ENCODE results near the gene TNFRSF11A.

TNFRSF11A gene

DNA sequence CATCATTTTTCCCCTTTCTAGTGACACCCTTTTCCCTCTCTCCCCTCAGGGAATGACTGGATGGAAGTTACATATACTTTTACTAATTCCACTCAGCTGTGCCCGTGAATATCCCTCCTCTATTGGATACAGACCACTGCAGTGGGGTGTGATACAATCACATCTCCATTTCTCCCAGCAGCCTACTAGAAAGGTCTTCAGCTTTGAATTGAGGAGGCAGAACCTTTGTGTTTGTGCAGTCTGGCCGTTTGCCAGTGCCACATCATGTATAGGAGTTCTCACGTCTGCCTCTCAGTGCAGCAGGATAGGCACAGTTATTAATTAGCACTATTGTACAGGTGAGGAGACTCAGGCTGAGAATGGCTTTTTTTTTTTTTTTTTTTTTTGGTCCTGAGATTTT lies 16.4 kb downstream of the TNFRSF11A start:
- DNase-seq (ENCODE audit: low read depth in 1 of 2, low spot score in 1 of 2) = no peak

DNA sequence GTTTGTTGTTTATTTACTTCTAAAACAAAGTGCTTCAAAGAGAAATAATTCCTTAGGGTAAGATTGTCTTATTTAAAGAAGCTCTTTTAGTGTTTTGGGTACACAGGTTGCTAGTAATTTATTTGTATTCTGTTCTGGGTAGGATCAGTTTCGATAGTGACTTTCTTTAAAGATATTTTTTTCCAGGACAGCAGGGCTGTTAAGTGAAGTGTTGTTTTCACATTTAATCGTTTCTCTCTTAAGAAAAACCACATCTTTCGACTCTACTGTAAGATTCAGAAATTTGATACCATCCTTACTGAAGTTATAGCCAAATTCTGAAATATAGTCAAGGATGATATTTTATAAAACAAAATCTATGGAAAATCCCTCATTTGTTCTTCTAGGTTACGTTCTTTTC lies 17.8 kb downstream of the TNFRSF11A start:
- no peak for DNase-seq (ENCODE audit: low read depth in 1 of 2, low spot score in 1 of 2)

DNA sequence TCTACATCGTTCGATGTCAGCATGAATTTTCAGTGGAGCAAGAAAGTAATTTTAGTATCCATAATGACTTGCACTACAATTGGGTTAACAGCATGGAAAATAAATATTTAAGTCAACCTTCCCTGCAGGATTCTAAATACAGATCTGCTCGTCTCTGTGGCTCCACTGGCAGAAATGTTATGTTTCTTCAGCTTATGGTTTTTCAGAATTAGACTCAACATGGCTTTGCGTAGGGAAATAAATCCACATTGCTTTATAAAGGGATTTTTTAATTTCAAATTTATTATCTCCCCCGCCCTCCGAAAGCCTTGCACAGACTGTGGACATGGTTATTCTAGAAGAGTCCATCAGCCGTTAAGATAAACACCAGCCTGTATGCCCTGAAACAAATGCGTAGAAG lies 18.2 kb downstream of the TNFRSF11A start:
- DNase-seq (ENCODE audit: low read depth in 1 of 2, low spot score in 1 of 2) = no peak

DNA sequence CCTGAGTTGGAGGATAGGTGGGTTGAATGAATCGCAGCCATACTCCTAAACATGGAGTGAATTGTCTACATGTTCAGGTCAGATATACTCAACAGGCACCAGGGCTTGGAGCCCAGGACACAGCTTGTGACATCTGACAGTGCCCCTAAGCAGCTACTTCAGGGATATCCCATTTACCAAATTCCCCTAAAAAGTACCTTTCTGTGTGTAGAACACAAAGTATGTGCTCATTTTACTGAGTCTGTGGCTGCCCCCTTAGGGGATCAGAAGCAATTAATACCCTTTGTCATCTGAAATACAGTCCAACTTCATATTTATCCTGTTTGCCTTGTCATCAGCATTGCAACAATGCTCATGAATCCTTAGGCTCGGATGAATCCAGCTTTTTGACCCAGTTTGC lies 20.8 kb downstream of the TNFRSF11A start:
- DNase-seq (ENCODE audit: low read depth in 1 of 2, low spot score in 1 of 2) = no peak

DNA sequence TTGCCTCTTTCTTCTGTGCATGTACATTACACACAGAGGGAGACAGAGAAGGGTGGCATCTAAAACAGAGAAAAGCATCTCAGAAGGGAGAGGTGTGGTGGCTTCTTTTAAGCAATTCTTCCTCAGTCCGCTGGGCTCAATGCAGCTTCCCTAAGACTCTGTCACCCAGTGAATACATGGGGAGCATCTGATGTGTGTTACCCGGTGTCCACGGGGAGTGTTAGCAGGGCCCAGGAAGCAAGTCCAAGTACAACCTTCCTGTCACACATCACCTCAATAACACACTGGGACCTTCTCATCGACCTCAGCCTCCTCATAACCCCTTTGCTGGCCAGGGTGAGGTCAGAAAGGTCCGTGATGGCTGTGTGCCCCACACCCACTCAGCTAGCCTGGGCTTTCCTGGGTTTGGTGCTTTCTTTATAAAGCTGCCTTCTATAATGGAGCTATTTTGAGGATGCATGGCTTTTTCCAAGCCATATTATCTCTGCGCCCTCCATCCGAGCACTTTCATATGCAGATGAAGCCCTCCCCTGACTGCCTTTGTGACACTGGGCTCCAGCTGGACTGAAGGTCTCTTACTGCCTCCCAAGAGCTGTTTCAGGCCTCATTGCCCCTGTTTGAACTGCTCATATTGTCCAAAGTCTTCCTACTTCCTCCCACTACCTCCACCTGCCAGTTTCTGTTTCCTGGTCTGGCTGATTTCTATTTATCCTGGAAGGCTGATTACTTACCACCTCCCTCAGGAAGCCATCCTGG lies 21.4 kb downstream of the TNFRSF11A start:
- DNase-seq (ENCODE audit: low read depth in 1 of 2, low spot score in 1 of 2) = no peak

DNA sequence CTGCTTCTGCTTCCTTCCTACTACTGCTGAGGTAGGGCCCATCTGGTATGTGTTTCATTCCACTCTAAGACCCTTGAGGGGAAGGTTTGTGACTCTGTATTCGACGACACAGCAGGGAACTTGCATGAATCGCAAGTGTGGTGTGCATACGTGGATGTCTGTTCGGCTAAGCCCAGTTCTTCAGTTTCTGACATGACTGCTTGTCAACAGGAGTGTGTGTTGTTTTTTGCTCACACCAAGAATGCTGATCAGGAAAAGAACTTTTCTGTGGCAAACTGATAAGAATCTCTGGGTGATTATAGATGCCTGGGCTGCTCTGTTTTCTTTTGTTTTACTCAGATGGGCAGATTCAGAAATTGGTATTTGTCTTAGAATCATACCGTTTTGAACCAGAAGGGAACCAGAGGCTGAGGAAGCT lies 22.0 kb downstream of the TNFRSF11A start:
- no peak for DNase-seq (ENCODE audit: low read depth in 1 of 2, low spot score in 1 of 2)

DNA sequence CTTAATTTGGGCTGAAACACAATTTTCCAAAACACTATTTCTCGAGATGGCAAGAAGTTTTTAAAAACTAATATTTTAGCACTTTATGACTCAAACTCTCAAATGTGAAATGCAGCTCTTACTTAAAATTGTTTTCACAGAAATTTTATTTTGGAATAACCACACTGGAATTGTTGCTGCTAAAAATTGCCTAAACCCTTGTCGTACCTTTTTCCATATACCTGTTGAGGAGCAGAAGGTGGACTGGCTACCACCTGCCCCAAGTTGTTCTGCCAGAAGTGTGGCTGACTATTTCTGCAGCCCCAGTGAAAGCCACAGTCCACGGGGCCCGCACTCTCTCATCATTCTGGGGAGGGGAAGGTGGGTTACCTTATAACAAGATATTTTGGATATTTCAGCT lies 23.4 kb downstream of the TNFRSF11A start:
- no peak for DNase-seq (ENCODE audit: low read depth in 1 of 2, low spot score in 1 of 2)

DNA sequence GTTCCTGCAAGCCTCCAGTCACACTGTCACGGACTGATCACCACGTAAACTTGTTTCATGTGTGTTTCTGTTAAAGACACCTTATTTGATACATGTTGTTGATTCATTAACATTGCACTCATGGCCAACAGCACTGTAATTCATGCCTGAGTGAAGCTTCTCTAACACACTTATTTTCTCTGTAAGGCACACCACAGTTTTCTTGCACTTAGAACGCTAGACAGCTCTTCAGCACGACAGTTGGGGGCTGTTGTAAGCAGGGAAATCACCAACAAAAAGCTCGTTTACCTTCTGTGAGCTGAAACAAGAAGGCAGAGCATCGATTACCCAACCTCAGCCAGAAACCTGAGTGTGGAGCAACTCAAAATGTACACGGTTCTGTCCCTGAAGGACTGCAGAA lies 28.1 kb downstream of the TNFRSF11A start:
- DNase-seq (ENCODE audit: low read depth in 1 of 2, low spot score in 1 of 2) = no peak

DNA sequence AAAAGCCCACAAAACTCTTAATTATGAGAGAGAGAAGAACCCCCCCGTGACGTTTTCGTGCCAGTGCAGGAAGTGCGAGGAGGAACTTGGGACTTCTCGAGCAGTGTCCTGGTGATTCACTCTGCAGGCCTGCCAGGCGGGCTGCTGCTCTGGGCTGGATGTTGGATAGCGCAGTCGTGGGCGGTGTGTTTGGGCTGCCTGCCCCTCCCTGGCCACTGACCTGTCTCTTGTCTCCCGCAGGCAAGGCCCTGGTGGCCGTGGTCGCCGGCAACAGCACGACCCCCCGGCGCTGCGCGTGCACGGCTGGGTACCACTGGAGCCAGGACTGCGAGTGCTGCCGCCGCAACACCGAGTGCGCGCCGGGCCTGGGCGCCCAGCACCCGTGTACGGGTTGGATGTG lies 29.0 kb downstream of the TNFRSF11A start:
- DNase-seq (ENCODE audit: low read depth in 1 of 2, low spot score in 1 of 2) = no peak

DNA sequence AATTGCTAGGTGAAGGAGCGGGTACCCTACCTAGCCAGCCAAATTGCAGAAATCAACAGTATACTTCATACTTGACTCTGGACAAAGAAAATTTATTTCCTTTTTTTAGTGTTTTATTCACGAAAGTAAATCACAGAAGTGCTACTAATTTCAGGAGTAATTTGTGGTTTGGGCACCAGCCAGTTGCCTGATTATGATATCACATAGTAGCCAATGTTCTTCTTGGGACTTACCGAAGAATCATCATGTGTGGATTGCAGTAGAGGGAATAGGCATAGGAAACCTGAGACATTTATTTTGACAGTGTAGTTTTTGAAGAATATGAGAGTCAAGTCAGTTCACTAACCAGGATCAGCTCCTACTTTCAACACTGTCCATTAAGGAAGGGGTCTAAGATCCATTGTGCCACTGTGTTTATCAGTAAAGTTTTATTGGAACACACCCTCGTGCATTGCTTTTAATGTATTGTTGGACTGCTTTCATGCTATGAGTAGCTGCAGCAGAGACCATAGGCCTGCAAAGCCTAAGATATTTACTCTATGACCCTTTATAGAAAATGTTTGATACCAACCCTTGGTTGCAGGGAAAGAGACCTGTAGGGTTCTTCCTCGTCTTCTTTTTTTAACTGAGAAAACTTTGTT lies 32.1 kb downstream of the TNFRSF11A start:
- DNase-seq (ENCODE audit: low read depth in 1 of 2, low spot score in 1 of 2) = no peak

DNA sequence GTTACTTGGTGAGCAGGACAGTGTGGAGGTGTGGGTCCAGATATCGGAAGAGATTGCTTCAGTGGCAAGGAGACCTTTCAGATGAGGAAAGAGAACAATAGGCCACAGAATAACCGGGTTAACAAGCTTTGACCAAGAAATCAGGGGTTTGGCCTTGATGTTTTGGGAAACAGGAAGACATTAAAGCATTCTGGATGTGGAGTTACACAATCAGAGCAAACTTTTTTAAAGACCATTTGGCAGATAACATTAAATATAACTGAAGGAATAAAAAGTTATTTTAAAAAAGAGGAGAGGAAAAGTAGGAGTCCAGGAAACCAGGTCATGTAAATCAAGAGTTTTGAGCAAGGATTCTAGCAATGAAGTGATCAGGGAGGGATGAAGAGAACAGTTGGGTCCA lies 35.7 kb downstream of the TNFRSF11A start:
- no peak for DNase-seq (ENCODE audit: low read depth in 1 of 2, low spot score in 1 of 2)

DNA sequence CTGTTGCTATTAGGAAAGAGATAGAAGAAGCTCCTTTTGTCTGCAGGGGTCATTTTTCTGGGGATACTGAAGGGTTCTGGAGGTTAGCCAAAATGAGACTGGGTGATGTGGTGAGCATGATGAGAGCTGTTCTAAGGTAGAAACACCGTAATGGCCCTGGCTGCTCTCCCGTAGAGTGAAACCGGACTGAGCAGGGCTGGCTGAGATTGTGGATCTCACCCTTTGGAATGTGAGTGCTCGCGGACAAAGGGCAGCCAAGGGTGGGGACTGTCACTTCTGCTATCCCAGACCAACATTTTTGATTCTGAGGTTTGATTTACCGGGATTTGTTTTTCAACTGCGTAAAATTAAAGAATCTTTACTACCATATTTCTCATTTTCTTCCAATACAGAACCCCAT lies 36.2 kb downstream of the TNFRSF11A start:
- DNase-seq (ENCODE audit: low read depth in 1 of 2, low spot score in 1 of 2) = no peak

DNA sequence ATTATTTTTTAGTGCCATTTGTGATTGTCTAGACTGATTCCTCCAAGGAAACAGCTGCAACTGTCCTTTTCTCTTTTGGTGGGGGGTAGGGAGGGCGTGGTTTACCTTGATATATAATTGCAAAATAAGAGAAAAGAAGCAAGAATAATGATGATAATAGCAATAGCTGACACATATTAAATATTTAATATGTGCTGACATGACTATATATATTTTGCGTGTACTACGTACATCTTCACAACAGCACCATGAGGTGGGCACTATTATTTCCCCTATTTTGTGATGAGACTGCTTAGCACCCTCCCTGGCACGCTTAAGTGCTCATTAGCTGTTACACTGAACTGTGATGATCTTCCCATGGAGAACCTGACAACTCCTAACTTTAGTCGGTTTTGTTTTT lies 39.4 kb downstream of the TNFRSF11A start:
- DNase-seq (ENCODE audit: low read depth in 1 of 2, low spot score in 1 of 2) = no peak

DNA sequence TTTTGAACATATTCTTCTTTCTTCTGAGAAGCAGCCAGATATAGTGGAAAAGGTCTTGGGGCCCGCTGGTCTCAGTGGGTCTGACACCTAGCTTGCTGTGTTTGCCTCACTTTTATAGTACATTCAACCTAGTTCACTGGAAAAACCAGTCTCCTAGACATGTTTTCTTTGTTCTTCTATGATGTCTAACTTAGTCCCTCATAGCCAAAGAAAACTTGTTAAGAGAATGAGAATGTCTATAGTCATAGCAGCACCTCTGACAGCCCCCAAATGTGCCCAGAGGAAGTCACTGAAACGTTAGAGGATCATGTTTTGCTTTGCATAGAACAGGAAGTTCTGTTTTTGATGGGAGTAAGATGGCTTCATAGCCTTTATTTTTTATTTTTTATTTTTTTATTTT lies 40.3 kb downstream of the TNFRSF11A start:
- DNase-seq (ENCODE audit: low read depth in 1 of 2, low spot score in 1 of 2) = no peak

DNA sequence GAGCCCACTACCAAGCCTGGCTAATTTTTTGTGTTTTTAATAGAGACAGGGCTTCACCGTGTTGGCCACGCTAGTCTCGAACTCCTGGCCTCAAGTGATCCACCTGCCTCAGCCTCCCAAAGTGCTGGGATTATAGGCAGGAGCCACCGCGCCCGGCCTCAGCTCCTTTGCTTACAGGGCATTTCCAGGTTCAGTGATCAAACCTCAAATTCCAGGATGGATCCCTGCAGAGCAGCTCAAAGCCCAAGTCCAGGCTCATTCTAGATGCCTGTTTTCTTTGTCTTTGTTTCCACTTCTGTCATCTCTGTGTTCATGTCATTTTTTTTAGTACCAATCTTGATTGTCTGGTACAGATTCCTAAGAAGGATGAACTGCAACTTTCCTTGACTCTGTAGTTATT lies 41.9 kb downstream of the TNFRSF11A start:
- DNase-seq (ENCODE audit: low read depth in 1 of 2, low spot score in 1 of 2) = no peak

DNA sequence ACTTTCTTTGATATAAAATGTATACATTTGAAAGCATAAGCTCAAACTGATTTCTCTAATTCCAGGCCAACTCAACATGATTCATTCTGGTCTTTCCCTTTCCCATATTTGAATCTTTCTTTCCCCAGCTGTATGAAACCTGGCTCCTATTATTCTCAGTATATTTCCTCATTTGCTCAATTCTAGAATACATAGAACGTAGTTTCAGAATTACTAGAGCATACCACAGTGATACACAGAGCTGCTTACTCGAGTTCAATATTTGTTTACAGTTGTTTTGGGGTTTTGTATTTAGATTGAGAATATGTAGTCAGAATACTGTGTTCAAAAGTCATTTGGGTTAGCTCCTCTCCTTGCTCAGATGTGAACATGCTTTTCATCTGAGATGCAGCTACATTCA lies 43.0 kb downstream of the TNFRSF11A start:
- no peak for DNase-seq (ENCODE audit: low read depth in 1 of 2, low spot score in 1 of 2)

DNA sequence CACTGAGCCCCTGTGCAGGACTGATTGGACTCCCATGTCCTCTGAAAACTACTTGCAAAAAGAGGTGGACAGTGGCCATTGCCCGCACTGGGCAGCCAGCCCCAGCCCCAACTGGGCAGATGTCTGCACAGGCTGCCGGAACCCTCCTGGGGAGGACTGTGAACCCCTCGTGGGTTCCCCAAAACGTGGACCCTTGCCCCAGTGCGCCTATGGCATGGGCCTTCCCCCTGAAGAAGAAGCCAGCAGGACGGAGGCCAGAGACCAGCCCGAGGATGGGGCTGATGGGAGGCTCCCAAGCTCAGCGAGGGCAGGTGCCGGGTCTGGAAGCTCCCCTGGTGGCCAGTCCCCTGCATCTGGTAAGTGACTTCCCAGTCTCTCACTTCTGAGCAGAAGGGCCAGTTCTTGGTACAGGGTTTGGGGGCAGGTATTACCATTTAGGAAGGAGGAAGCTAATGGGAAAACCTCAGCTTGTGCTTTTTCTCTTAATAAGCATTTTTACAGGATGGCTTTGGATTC lies 44.1 kb downstream of the TNFRSF11A start:
- DNase-seq (ENCODE audit: low read depth in 1 of 2, low spot score in 1 of 2) = no peak

DNA sequence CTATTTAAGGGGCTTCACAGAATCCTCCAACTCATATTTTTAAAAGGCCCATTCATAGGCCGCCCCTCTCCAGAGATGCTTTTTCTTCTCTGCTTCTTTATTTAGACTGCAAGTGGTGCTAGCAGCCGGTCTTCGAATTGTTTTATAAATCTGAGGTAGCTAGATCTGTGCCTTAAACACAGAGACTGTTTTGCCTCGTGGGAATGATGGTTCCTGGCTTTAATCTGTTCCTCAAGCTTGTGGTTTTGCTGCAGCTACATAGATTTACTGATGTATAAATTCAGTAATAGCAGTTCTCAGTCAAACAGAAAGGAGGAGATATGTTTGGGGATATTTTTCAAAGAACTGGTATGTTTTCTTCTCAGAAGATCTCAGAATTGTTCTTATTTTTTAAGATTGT lies 45.3 kb downstream of the TNFRSF11A start:
- DNase-seq (ENCODE audit: low read depth in 1 of 2, low spot score in 1 of 2) = no peak

DNA sequence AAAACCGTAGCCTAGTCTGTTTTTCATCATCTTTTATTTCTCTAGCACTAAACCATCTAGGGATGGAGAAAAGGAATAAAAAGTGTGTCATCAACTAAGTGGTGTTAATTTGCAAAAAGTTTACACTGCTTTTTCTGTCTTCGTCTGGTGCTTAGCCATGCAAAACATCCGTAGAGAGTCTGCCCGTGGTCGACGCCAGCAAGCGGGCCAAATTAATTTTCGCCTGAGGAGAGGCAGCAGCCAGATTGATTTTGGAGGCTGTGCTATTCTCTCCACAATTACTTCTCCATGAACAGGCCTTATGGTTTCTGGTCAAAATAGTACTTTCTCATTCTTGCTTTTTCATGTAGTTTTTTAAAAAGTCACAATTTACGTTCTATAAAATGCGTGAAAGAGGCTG lies 46.3 kb downstream of the TNFRSF11A start:
- no peak for DNase-seq (ENCODE audit: low read depth in 1 of 2, low spot score in 1 of 2)

DNA sequence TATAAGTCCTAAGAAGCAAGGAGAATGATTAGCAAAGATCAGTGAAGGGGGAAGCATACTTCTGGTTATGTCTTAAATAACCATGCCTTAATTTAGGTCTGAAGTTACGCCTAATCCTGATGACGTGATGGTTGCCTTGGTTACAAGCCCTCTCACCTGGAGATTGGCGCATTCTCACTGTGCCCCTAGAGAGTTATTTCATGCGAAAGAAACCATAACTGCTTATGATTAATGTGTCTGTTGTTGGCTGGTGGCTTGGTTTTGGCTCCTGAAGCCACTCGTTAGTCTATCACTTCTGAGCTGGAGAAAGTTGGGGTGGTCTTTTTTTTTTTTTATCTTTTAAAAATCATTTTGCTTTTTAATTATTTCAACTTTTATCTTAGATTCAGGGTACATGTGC lies 47.0 kb downstream of the TNFRSF11A start:
- no peak for DNase-seq (ENCODE audit: low read depth in 1 of 2, low spot score in 1 of 2)

DNA sequence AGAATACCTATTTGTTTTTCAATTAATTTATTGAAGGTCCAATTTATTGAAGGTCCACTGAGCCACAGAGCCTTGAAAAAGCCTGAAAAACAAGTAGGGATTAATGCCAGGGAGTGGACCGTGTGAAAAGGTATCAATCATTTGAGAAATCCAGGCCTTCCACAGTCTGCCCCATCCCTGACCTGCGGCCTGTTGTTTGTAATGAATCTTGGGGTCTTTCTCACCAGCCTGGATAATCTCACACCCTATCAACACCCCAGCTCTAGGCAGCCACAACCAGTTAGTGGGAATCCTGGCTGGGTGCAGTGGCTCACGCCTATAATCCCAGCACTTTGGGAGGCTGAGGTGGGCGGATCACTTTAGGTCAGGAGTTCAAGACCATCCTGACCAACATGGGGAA lies 47.8 kb downstream of the TNFRSF11A start:
- DNase-seq (ENCODE audit: low read depth in 1 of 2, low spot score in 1 of 2) = no peak

DNA sequence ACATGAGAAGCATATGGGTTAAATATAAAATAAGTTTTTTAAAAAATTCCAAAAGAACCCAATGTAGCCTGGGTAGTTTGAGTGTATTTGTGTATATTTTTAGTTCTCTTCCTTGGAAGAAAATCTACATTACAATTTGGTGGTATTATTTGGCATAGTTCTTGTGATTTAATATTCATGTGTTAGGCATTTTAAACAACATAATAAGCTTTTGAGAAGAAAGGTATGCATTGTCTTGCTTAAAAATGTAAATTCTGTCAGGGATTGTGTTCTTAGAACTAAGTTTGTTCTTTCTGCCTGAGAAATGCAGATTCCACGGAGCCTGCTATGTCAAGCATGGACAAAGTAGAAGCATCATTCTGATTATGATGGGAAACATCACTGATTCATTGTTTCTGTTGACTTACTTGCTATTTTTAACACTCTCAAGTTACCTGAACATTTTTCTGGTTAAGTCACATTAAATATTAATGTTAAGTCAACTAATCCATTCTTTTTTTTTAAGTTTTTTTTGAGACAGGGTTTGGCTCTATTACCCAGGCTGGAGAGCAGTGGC lies 49.4 kb downstream of the TNFRSF11A start:
- no peak for DNase-seq (ENCODE audit: low read depth in 1 of 2, low spot score in 1 of 2)
